NCI-H146 treated with DMSO at 0.1 percent for 48 hours (cell line): Measurements from ENCODE around the gene DUSP3.
A peak's percentile ranks its signal among the peaks of the same experiment; 100 is the strongest.

Experiments used
- DNase-seq: peaks from one replicate; lab custom pipeline; 2025; ENCODE audit not compliant: unreplicated experiment; lab: John Stamatoyannopoulos, UW

Gene DUSP3

DNA sequence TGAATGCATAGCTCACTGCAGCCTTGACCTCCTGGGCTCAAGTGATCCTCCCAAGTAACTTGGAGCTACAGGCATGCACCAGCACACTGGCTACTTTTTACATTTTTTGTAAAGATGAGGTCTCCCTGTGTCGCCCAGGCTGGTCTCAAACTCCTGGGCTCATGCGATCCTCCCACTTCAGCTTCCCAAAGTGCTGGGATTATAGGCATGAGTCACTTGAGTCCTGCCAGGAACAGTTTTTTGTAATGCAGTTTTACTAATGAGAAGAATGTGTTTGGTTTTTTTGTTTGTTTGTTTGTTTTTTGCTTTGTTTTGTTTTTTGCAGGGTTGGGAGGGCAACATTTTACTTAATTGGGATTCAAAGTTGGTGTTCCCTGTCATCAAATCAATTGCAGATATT lies 42.4 kb downstream of the DUSP3 start:
- DNase-seq, result no peak

DNA sequence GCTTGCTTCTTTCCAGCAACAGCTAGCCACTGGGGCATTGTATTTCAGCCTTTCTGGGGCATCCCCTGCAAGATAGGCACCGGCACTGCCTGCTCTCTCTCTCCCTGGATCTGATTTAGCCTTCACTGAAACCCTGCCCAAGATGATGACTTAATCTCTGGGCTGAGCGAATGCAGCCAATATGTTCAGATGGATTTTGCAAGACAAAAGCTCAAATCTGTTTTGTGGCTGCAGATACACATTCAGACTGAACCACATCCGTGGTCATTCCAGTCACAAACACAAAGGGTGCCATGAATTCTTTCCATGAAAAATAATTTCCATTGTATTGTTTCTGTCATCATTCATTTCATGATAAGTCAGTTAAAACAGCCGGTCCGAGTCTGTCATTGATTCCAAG lies 44.4 kb downstream of the DUSP3 start:
- no peak for DNase-seq

DNA sequence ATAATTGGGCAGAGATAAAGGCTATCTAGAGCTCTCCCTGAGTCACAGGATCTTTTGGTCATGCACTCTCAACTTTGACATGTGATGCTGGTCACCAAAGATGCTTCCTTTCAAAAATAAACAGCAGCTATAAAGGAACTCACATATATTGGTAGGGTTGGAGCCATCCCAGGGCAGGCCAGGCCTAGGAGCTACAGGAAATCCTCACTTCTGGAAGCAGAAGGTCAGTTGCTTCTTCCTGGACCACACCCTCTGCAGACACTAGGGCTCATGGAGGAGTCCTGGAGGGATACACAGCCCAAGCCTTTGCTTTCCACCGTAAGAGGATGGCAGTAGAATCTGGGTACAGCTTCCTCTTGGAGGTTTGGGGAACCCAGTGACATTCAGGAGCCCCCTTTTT lies 44.8 kb downstream of the DUSP3 start:
- DNase-seq, result no peak

DNA sequence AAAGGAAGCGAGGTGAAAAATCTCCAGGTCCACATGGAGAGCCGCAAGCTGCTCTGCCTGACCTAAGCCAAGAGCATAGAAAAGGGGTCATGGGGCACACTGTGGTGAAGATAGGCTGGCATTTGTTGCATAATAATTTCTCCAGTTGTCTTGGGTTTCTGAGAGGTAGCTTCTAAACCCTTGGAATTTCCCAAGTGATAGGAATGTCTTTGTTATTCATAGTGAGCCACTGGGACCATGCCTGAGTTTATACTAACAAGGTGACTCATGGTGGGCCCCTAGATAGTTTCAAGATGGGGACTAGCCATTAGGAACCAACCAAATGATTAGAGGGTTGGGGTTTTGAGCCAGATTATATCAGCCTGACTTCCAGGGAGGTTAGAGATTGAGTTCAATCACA lies 45.8 kb downstream of the DUSP3 start:
- DNase-seq, result no peak

DNA sequence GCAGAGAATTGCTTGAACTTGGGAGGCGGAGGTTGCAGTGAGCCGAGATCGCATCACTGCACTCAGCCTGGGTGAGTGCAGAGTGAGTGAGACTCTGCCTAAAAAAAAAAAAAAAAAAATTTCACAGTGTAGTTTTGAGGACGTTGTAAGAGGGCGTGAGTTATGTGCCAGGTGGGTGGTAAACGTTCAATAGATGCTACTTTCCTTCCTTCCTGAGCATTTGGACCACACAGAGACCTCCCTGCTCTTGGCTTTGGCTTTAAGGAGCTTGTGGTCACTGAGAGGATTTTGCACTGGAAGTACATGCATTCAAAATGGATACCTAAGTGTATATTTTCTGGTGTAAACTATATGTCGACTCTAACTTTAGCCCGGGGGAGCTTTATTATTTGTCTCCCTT lies 50.7 kb downstream of the DUSP3 start:
- no peak for DNase-seq

DNA sequence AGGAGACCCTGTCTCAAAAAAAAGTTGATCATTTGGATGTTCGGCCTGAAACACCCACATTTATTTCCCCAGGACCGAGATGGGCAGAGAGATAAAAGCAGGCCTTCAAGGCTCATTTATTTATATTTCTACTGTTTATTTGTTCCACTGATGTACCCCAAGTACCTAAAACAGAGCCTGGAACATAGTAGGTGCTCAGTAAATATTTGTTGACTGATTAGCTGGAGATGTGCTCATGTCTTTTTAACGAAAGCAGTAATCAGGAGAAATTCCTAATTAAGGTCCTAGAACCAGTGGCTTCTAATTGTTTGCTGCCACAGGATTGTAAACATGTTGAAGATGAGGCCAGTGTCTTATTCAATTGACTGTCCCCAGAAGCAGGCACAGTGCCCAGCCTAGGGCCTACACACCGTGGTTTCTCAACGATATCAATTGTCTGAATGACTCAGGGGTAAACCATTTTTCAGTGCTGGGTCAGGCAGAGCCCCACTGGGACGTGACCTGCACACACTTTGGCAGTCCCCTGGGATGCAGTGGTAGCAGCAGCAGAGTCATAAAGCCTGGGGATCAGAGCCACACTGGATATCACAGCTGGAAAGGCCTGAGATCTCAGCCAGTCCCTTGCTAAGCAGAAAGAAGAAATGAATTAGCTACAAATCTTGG lies 54.9 kb downstream of the DUSP3 start:
- no peak for DNase-seq

DNA sequence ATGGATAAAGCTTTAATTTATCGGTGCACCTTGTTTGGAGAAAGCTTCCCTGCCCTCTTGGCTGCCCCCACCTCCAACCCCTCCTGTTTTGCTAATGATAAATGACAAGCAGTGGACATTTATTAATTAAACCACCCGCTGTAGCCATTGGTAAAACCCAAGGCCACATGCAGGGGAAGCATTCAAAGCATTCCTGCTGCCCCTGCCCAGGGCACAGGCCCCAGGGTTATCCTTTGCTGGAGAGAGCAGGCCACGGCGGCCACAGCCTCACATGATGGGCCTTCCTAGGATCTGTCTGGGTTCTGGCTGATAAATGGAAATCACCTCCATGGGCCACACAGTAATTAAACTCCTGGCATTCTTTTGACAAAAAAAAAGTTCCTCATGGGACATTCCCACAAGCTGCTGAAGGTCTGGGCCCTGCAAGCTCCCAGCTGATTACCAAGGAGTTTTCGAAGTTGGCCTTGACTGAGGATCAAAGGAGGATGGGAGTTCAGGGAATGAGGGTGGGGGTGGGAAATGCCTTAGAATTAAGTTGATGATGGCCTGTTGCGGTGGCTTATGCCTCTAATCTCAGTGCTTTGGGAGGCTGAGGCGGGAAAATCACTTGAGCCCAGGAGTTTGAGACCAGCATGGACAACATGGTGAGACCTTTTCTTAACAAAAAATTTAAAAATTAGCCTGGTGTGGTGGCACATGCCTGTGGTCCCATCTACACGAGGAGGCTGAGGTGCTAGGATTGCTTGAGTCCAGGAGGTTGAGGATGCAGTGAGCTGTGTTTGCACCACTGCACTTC lies 55.7 kb downstream of the DUSP3 start:
- no peak for DNase-seq

DNA sequence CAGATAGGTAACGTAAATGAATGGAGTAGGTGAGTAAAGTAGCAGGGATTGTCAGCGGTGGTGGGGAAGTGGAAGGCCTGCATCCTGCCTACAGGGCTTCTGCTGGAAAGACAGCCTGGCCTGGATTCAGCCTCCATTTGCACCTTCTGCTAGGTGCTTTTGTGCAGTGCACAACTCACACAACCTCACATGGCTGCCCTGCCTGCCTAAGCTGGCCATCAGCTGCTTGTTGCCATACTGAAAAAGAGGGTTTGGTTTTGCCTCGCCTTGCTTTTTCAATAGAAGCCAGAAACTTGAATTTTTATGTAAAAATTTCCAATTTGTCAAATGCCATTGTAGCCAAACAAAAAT lies 56.5 kb downstream of the DUSP3 start:
- no peak for DNase-seq

DNA sequence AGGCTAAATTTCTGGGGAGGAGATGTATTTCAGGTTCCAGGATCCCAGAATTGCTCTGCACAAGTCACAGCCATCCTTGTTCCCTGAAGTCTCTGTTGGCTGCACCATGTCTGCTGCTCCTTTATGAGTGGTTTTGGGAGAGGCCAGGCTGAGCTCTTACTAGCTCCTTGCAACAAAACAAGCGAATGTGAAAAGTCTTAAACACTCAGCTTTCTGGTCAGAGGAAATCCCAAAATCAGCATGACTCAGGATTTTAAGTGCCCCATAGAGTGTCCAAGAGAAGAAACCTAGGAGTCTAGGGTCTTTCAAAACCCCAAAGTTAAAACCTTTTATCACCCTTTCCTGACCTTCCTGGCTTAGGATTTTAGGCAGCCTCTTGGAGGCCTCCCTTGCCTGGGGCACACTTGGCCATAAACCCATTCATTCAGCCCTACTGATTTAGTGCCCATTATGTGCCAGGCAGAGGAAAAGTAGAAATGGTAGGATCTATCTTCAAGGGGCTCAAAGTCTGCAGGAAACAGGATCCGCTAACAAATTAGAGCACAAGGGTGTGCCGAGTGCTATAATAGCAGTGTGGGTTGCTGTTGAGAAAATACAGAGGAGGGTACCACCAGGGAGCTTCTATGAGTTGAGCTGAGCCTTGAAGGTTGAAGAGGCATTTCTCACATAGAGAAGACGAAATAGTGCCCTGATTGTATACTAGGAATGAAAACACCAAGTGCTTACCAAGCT lies 57.1 kb downstream of the DUSP3 start:
- no peak for DNase-seq

DNA sequence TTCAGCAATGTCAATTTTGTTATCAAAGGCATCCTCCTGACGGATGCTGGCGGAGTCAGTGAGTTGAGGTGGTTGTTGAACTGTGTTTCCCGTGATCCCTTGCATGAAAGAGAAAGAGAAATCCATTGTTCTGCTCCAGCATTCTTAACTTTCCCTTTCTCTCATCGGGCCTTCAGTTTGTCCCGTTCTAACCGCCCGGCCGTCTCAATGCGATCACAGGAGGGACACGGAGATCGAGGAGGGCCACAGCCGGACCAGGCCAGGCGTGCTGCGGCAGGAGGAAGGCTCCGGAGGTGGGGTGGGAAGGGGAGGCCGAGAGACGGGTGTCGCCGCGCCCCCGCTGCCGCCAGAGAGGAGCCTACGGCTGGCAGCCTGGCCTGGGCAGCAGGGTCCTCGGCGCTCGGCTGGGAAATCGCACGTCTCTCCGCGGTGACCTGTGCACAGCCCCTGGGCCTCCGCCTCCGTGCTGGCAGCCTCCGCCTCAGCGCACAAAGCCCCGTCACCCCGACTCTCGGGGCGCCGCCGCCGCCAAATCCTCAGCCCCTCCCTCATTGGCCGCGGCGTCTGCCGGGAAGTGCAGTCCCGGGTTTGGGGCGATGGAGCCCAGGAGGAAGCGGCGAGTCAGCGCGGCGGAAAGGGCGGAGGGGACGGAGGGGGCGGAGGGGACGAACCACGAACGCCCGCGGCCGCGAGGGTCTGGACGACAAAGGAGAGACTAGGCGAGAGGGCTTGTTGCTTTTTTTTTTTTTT lies 58.3 kb downstream of the DUSP3 start:
- DNase-seq, result no peak

DNA sequence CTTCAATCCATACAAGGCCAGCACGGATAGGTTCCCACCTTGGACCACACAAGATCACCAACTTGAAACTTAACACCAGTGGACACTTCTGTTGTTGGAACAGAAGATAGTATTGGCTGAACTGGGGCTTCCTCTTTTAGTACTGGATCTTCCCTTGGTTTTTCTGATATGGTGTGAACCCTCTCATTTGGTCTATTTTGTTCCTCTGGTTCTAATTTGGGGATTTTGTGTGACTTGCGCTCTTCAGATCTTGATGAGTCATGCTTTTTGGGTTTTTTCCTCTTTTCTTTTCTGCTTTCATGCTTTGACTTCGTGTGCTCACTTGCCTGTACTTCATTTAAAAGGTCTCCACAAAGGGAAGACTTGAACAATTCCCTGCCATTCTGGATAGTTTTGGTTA lies 59.2 kb downstream of the DUSP3 start:
- DNase-seq, result no peak

DNA sequence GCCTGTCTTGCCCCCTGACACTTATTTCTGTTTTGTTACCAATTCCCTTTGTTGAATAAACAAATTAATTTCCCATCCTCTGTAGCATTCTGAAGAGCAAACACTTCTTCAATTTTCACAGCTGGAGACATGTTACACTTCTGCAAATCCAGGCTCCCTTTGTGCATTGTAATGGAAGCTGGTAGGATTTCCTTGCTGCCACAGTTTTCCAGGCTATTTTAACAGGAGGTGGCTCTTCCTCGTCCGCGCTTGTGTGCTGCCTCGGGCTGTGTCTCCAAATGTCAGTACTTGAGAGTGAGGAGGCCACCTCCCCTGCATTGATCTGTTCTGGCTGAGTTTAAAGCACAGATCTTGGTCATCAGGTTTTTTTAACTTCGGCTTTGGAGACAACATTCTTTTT lies 60.2 kb downstream of the DUSP3 start:
- peak; percentile 79 for DNase-seq

DNA sequence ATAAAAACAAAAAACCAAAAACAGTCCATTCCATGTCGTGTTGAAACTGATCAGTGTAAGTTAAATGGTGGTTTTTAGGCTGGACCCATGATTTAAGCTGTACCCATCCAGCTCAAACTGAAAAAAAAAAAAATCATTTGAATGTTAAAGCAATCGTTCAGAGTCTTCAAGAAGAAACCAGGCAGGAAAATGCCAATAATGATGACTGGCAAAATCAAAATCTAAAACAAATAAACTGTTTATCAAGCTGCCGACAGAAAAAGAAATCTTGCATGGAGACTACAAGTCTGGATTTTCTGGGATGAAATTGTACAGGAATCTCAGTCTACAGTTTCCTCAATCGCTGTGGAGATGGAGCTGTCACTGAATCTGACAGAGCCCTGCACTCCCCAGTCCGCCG lies 60.9 kb downstream of the DUSP3 start:
- DNase-seq, result no peak
